Loucy (cell line): ENCODE measurements around the gene FOXP1.

Experiments used
- CTCF ChIP-seq: fragments of 200-600 bp; sonication (generic); conservative IDR thresholded peaks from 2 replicates; pipeline ENCODE4 v1.5.1; 2014; ENCODE audit warnings: mild to moderate bottlenecking, antibody characterized with exemption, low read length
- EZH2phosphoT487 ChIP-seq: fragments of 200-600 bp; IDR thresholded peaks from 2 replicates; pipeline ENCODE4 v1.6.1; 2018; ENCODE audit warnings: antibody characterized with exemption, mild to moderate bottlenecking, moderate library complexity, borderline replicate concordance

- TF ChIP-seq CTCF (no peak), EZH2phosphoT487 (no peak)
These were observed 338.6 kb downstream of the FOXP1 start for GRCh38 chr3:71244826-71245488.
